ENCODE data around the gene DYRK3.

GRCh38 chr1:206604861-206605260 lies 30.5 kb upstream of the DYRK3 start:
- TF ChIP-seq CTCF (IDR thresholded peaks at IDR 0.05) (no peak), POLR2A (IDR thresholded peaks at IDR 0.05) (no peak)

All from vagina (tissue), 2 donors.